ENCODE results near the gene POC1A.

POC1A gene

GRCh38 chr3:52088445-52089367 is 65.5 kb downstream of the POC1A start:
- in situ Hi-C loops (cut with MboI; ENCODE audit: low sequenced_read_pairs): no loop called here

GRCh38 chr3:52087731-52088130 is 66.5 kb downstream of the POC1A start:
- in situ Hi-C loops (cut with MboI; ENCODE audit: low sequenced_read_pairs): no loop called here

- in situ Hi-C loops (cut with MboI; ENCODE audit: low sequenced_read_pairs): no loop called here
Observed at GRCh38 chr3:52086976-52087663, 67.1 kb downstream of the POC1A start.

GRCh38 chr3:52086461-52086860 is 67.8 kb downstream of the POC1A start:
- in situ Hi-C loops (cut with MboI; ENCODE audit: low sequenced_read_pairs): no loop called here

- in situ Hi-C loops (cut with MboI; ENCODE audit: low sequenced_read_pairs): no loop called here
Observed at GRCh38 chr3:52085681-52086282, 68.4 kb downstream of the POC1A start.

GRCh38 chr3:52084954-52085680 is 69.1 kb downstream of the POC1A start:
- in situ Hi-C loops (cut with MboI; ENCODE audit: low sequenced_read_pairs): no loop called here

GRCh38 chr3:52084216-52084945 is 69.8 kb downstream of the POC1A start:
- in situ Hi-C loops (cut with MboI; ENCODE audit: low sequenced_read_pairs): no loop called here

GRCh38 chr3:52083556-52084087 is 70.6 kb downstream of the POC1A start:
- in situ Hi-C loops (cut with MboI; ENCODE audit: low sequenced_read_pairs): no loop called here

- in situ Hi-C loops (cut with MboI; ENCODE audit: low sequenced_read_pairs): no loop called here
Observed at GRCh38 chr3:52082951-52083350, 71.3 kb downstream of the POC1A start.

GRCh38 chr3:52080830-52081719 is 73.1 kb downstream of the POC1A start:
- in situ Hi-C loops (cut with MboI; ENCODE audit: low sequenced_read_pairs): no loop called here

- in situ Hi-C loops (cut with MboI; ENCODE audit: low sequenced_read_pairs): no loop called here
Observed at GRCh38 chr3:52079958-52080357, 74.3 kb downstream of the POC1A start.

- in situ Hi-C loops (cut with MboI; ENCODE audit: low sequenced_read_pairs): no loop called here
Observed at GRCh38 chr3:52078781-52079560, 75.3 kb downstream of the POC1A start.

GRCh38 chr3:52077925-52078324 is 76.3 kb downstream of the POC1A start:
- in situ Hi-C loops (cut with MboI; ENCODE audit: low sequenced_read_pairs): no loop called here

- in situ Hi-C loops (cut with MboI; ENCODE audit: low sequenced_read_pairs): no loop called here
Observed at GRCh38 chr3:52076896-52077780, 77.1 kb downstream of the POC1A start.

GRCh38 chr3:52073490-52073889 is 80.7 kb downstream of the POC1A start:
- in situ Hi-C loops (cut with MboI; ENCODE audit: low sequenced_read_pairs): no loop called here

- in situ Hi-C loops (cut with MboI; ENCODE audit: low sequenced_read_pairs): no loop called here
Observed at GRCh38 chr3:52072471-52072870, 81.8 kb downstream of the POC1A start.

GRCh38 chr3:52072020-52072419 is 82.2 kb downstream of the POC1A start:
- in situ Hi-C loops (cut with MboI; ENCODE audit: low sequenced_read_pairs): no loop called here
